ENCODE measurements around the gene ZNF281.

The ZNF281 gene

DNA sequence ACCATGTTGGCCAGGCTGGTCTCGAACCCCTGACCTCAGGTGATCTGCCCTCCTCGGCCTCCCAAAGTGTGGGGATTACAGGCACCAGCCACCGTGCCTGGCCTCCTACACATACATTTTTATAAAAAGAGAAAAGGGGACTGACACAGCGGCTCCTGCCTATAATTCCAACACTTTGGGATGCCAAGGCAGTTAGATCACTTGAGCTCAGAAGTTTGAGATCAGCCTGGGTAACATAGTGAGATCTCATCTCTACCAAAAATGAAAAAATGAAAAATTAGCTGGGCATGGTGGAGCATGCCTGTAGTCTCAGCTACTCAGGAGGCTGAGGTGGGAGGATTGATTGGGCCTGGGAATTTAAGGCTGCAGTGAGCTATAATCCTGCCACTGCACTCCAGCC, 23.4 kb downstream of the ZNF281 start:
- DNase-seq = no peak

DNA sequence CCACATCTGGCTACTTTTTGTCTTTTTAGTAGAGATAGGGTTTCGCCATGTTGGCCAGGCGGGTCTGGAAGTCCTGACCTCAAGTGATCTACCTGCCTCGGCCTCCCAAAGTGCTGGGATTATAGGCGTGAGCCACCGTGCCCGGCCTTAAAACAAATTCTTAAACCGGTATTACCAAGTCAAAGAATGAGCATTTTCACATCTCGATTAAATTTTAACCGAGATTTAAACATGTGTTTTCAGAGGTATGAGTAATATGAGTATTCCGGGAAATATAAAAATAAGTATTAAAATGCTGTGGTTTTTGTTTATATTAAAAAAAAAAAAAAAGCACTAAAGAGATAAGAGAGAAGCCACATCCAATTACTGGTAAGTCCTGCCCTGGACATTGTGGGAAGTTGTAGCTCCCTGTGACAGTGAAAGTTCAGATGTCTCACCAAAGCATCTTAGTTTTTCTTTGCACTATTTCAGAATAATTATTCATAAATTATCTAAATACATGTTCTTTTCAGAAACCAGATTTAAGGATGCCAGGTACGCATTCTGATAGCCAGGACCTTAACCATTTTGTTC, 24.9 kb downstream of the ZNF281 start:
- no peak for DNase-seq

DNA sequence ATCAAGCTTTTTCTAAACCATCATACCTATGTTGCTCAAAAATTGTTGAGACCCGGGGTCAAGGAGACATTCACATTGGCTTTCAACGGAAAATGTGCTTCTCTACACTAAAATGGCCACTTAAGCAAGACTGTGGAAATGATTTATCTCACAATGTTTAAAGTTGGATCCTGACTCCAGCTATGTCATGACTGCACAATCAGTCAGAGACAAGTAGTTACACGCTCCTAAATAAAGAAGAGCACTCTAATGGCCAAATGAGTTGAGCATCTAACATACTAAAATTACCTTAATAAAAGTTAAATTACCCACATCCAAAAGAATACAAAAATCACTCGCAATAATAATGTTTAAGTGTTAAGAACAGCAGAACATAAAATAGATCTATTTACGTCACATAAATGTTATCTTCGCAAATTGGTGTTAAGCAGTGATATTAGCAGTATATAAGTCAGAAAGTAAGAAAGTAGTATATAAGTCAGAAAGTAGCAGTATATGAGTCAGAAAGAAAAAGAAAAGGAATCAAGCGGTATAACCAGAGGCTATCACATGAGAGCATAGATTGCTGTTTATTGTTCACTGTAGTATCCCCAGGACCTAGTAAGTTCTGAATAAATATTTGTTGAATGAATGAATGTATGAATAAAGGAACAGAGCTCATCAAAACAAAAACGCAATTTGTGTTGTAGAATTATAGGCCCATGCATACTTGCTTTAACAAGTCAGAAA, 28.4 kb downstream of the ZNF281 start:
- no peak for DNase-seq

GRCh38 chr1:200380589-200381021, 29.2 kb downstream of the ZNF281 start:
- no peak for DNase-seq

DNA sequence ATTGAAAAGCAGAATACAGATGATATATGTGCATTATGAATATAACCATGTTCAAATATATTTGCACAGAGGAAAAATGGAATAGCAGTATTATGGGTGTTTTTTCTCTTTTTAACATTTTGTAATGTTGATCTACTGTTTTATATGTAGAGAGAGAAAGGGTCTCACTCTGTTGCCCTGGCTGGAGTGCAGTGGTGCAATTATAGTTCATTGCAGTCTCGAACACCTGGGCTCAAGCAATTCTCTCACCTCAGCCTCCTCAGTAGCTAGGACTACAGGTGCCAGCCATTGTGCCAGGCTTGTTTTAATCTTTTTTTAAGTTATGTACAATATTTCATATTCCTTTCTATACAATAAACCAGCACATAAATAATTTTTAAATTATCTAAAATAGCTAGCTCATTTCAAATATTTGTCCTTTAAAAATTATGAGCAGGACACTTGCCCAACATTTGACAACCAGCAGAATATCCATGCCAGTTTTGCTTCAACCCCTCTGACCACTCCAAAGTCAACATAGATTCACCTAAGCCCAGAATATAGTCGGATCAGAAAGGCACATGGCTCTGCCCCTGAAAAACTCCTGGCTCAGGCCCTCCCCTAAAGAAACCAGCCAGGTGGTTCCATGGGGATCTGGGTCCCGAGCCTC, 29.8 kb downstream of the ZNF281 start:
- DNase-seq = no peak

- DNase-seq = no peak
These were observed 30.4 kb downstream of the ZNF281 start for GRCh38 chr1:200379432-200379757.

DNA sequence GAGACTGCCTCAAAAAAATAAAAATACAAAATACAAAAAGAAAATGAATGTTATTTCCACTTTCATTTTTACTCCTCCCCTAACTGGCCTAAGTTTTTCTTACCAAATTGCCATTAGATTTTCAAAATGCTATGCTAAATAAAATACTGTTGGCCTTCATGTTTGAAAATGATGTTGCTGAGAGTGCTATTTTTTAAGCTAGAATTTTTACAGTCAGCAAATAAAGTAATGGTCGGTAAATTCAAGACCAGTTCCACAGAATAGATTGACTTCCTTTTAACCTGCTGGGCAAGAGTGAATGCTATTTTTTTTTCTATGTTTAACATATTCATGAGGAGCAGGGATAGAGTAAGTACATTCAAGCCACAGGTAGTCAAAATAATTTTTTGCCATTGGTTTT, 31.7 kb downstream of the ZNF281 start:
- DNase-seq = no peak

DNA sequence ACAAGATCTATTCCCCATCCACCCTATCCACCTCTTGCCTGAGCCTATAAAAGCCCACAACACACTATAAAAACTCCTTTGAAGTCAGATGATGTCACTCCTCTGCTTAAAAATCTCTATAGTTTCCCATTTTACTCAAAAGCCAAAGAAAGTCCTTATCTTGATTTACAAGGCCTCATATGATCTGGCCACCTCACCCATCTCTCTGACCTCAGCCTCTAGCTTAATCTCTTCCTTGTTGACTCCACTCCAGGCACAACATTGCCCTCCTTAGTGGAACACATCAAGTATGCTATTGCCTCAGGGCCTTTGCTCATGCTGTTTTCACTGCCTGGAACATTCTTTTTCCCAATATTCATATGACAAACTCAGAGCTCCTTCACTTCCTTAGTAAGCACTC, 33.3 kb downstream of the ZNF281 start:
- DNase-seq = no peak

GRCh38 chr1:200374569-200375295, 35.1 kb downstream of the ZNF281 start:
- DNase-seq = no peak

DNA sequence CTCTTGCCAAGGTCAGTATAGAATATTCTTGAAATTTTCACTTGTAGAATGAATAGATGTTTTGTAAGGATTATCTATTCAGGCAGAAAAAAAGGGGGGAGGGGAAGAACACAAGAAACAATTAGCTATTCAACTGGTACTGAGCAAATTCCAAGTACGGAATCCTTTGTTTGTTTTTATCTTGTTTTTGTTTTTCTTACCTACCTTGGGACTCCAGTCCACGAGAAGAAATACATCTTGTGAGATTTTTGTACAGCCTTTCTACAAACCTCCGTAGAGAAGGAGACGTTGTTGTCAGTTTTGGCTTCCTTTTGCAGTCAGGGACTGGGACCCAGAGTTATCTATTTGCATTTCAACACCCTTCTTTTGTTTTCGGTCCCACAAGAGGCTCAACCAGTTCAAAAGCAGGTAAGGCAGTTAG, 36.0 kb downstream of the ZNF281 start:
- DNase-seq = no peak

- DNase-seq = no peak
These were observed 37.0 kb downstream of the ZNF281 start for GRCh38 chr1:200372885-200373181.

DNA sequence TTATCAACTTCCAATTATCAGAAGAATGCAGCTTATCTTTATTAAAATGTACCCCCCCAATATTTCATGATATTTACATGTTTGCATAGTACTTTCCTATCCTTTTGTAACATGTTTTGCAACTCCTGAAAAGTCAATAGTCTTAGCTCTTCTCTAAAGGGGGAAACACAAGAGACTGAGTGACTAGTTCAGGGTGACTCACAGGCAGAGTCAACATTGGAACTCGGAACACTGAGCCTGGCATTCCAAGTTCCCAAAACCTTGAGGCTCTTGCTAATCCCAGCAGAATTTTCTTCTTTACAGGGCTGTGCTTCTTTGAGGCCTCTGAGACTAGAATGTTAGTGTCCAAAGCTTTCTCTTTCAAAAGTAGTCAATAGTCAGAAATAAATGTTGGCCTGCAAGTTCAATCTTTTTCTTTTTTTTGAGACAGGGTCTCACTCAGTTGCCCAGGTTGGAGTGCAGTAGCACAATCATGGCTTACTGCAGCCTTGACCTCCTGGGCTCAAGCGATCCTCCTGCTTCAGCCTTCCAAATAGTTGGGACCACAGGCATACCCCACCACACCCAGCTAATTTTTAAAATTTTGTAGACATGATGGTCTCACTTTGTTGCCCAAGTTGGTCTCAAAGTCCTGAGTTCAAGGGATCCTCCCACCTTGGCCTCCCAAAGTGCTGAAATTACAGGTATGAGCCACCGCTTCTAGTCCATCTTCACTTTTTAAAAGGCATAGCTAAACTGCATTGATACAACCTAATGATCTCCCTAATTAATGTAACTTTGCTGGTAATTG, 37.5 kb downstream of the ZNF281 start:
- no peak for DNase-seq

DNA sequence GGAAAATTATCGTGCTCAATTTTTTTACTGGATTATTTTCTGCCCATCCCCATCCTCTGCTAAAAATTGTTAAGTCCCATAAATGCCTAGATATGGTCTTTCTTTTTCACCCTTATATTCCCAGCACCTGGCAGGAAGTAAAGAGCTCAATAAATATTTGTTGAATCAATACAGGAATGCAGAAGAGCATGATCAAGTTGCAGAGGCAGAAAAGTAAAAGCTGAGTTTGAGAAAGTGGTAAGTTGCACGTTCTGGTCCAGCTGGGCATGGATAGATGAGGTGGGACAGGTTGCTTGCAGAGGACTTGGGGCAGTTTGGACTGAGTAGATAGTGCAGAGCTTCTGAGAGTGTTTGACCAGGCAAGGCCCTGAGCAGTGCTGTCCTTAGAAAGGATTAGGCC, 40.1 kb downstream of the ZNF281 start:
- DNase-seq = no peak

GRCh38 chr1:200369131-200369530, 40.7 kb downstream of the ZNF281 start:
- no peak for DNase-seq

DNA sequence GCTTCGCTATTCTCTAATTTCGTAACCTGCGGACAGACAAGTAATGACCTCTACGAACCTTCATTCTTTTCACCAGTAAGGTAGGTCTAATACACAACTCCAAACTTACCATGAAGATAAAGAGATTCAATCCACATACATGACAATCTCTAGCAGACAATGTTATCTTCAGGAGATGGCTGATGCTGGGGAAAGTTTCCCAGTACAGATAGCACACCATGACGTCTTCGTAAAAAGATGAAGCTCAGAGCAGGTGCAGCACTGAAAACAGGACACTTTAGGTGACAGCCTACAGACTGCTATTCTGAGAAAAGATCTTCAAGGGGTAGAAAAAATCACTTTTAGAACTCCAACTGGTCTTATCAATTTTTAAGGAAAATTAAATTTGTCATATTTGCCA, 41.3 kb downstream of the ZNF281 start:
- no peak for DNase-seq

- no peak for DNase-seq
These were observed 41.8 kb downstream of the ZNF281 start for GRCh38 chr1:200367841-200368534.

GRCh38 chr1:200366577-200367253, 43.1 kb downstream of the ZNF281 start:
- DNase-seq = no peak

GRCh38 chr1:200365897-200366426, 43.9 kb downstream of the ZNF281 start:
- DNase-seq = no peak

DNA sequence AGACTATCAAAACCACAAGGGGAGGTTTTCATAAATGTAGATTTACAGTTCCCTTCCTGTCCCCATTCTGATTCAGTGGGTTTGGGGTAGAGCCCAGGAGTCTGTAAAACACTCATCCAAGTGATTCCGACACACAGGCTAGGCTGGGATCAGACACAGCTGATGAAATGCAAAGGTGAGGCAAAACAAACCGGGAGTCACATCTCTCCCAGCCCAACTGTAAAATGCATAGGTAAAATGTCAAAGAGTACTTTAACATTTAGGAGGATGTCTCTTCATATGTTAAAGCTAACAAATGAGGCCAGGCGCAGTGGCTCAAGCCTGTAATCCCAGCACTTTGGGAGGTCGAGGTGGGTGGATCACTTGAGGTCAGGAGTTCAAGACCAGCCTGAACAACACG, 45.0 kb downstream of the ZNF281 start:
- no peak for DNase-seq

GRCh38 chr1:200364091-200364759, 45.6 kb downstream of the ZNF281 start:
- no peak for DNase-seq

- no peak for DNase-seq
These were observed 46.4 kb downstream of the ZNF281 start for GRCh38 chr1:200363264-200363933.

Measured in DMS79 treated with DMSO at 0.1 percent for 48 hours (cell line).